Ammon's horn (tissue), 1 donor: ENCODE results near the gene LSAMP.

Experiments
- DNase-seq: peaks from one replicate; pipeline ENCODE4 v3.0.0-alpha.2; 2016; ENCODE audit warnings: low spot score

The LSAMP gene

GRCh38 chr3:116018646-116019045 lies 426.6 kb downstream of the LSAMP start:
- DNase-seq: no peak

GRCh38 chr3:116015931-116016330 lies 429.4 kb downstream of the LSAMP start:
- no peak for DNase-seq

- DNase-seq: no peak
Observed at GRCh38 chr3:116007000-116007399, 438.3 kb downstream of the LSAMP start.

GRCh38 chr3:116005404-116005803 lies 439.9 kb downstream of the LSAMP start:
- DNase-seq: peak; percentile 15

GRCh38 chr3:116002235-116002634 lies 443.1 kb downstream of the LSAMP start:
- no peak for DNase-seq

- DNase-seq: no peak
Observed at GRCh38 chr3:116001151-116001621, 444.1 kb downstream of the LSAMP start.

GRCh38 chr3:116000311-116000710 lies 445.0 kb downstream of the LSAMP start:
- peak; percentile 41 for DNase-seq

GRCh38 chr3:115999613-116000012 lies 445.7 kb downstream of the LSAMP start:
- peak; percentile 12 for DNase-seq

- peak; percentile 69 for DNase-seq
Observed at GRCh38 chr3:115999001-115999585, 446.2 kb downstream of the LSAMP start.

- DNase-seq: no peak
Observed at GRCh38 chr3:115996420-115997108, 448.7 kb downstream of the LSAMP start.

GRCh38 chr3:115990669-115991068 lies 454.6 kb downstream of the LSAMP start:
- no peak for DNase-seq

- no peak for DNase-seq
Observed at GRCh38 chr3:115989684-115990421, 455.4 kb downstream of the LSAMP start.

- DNase-seq: no peak
Observed at GRCh38 chr3:115986555-115987207, 458.6 kb downstream of the LSAMP start.

GRCh38 chr3:115982629-115983028 lies 462.7 kb downstream of the LSAMP start:
- DNase-seq: no peak

- no peak for DNase-seq
Observed at GRCh38 chr3:115982108-115982507, 463.2 kb downstream of the LSAMP start.

GRCh38 chr3:115980709-115981108 lies 464.6 kb downstream of the LSAMP start:
- no peak for DNase-seq

- no peak for DNase-seq
Observed at GRCh38 chr3:115977866-115978265, 467.4 kb downstream of the LSAMP start.

- no peak for DNase-seq
Observed at GRCh38 chr3:115975796-115976195, 469.5 kb downstream of the LSAMP start.

- no peak for DNase-seq
Observed at GRCh38 chr3:115975353-115975752, 469.9 kb downstream of the LSAMP start.

- no peak for DNase-seq
Observed at GRCh38 chr3:115974940-115975339, 470.3 kb downstream of the LSAMP start.

- DNase-seq: no peak
Observed at GRCh38 chr3:115968871-115969270, 476.4 kb downstream of the LSAMP start.

- peak; percentile 22 for DNase-seq
Observed at GRCh38 chr3:115961380-115961779, 483.9 kb downstream of the LSAMP start.

- peak; percentile 74 for DNase-seq
Observed at GRCh38 chr3:115960799-115961198, 484.5 kb downstream of the LSAMP start.
